ENCODE measurements around the gene STARD5.
A peak's percentile ranks its signal among the peaks of the same experiment; 100 is the strongest.
"Not testable (repeated sequence)": the region's sequence is repeated elsewhere in the genome, so short reads cannot be mapped to it uniquely, and the experiment has no call there.

Gene STARD5

DNA sequence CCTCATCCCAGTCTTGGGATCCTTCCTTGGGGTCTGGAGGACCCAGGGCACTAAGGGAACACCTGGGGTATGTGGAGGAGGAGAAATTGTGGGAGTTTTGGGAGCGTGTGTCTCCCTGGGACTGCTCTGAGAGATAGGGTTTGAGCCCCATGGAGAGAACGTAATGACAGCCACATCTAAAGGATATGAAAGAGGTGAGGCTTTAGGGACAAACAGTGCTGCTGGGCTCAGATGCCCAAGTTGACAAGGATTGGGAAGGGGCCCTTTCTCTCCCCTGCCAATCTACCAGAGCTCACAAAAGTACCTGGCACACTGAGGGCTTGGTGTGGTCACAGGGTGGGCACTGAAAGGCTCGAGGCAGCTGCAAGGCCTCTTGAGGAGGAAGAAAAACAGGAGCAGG is 13.3 kb upstream of the STARD5 start:
- peak overlapping the region; percentile 69; the same call in 1 of the 2 replicates for H3K27ac ChIP-seq
- TF ChIP-seq, protein P1, sequence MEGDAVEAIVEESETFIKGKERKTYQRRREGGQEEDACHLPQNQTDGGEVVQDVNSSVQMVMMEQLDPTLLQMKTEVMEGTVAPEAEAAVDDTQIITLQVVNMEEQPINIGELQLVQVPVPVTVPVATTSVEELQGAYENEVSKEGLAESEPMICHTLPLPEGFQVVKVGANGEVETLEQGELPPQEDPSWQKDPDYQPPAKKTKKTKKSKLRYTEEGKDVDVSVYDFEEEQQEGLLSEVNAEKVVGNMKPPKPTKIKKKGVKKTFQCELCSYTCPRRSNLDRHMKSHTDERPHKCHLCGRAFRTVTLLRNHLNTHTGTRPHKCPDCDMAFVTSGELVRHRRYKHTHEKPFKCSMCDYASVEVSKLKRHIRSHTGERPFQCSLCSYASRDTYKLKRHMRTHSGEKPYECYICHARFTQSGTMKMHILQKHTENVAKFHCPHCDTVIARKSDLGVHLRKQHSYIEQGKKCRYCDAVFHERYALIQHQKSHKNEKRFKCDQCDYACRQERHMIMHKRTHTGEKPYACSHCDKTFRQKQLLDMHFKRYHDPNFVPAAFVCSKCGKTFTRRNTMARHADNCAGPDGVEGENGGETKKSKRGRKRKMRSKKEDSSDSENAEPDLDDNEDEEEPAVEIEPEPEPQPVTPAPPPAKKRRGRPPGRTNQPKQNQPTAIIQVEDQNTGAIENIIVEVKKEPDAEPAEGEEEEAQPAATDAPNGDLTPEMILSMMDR (conservative IDR thresholded peaks at IDR 0.05) = no peak

- H3K27ac ChIP-seq = peak overlapping the region; percentile 14; the same call in 1 of the 2 replicates
- TF ChIP-seq, protein P1 (conservative IDR thresholded peaks at IDR 0.05) = no peak; the same call in 1 of the 2 replicates
Measured at GRCh38 chr15:81336568-81336967, 12.6 kb upstream of the STARD5 start.

GRCh38 chr15:81335631-81336030 is 11.7 kb upstream of the STARD5 start:
- H3K27ac ChIP-seq = no peak overlapping the region
- TF ChIP-seq, protein P1 (conservative IDR thresholded peaks at IDR 0.05) = no peak

DNA sequence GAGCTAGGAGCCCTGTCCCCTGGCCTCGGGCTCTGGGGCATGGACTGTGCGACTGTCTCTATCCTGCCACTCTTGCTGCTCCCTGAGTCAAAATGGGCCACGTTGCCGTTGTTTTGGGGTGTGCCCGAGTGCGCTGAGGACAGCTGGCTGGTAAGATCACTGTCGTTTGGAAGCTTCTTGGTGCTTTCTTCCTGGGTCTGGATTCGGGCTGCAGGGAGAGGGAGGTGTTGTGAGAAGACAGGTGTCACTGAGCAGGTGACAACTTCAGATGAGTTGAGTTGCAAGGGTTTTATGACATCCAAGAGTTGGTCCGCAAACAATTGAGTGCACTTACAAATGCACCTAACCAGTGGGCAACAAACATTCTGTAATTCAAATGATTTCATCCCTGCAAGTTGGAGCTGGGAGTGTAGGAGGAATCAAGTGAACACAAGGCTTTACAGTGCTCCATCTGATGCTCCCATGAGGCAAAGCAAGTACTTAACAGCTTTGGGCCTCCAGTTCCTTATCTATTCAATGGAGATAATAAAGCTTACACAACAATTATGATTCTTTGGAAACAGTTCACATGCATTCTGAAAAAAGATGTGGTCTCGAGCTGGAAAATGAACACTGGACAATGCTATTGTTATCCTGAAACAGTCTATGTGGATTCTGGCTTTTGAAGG is 11.0 kb upstream of the STARD5 start:
- no peak overlapping the region for H3K27ac ChIP-seq
- TF ChIP-seq, protein P1 (conservative IDR thresholded peaks at IDR 0.05) = no peak

- H3K27ac ChIP-seq = no peak overlapping the region
- TF ChIP-seq, protein P1 (conservative IDR thresholded peaks at IDR 0.05) = no peak
Measured at GRCh38 chr15:81333363-81333762, 9.4 kb upstream of the STARD5 start.

GRCh38 chr15:81332326-81332725 is 8.4 kb upstream of the STARD5 start:
- TF ChIP-seq, protein P1 (conservative IDR thresholded peaks at IDR 0.05) = no peak
- H3K27ac ChIP-seq = no peak overlapping the region

DNA sequence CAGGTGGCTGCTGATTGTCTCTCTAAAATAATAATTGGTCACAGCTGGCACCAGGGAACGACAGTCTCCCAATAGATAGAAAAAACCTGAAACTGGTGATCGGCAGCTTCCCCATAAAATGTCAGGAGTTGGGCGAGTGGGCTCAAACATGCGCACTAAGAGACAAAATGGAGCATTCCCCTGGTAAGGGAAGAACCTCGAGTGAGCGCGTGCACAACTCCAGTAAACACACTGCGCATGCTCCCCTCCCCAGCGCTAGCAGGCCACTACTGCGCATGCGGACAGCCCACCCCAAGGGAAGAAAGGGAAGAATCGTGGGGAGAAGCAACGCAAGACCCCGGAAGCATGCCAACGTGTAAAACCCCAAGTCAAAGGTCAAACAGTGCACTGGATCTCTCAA is 7.7 kb upstream of the STARD5 start:
- H3K27ac ChIP-seq = no peak overlapping the region
- TF ChIP-seq, protein P1 (conservative IDR thresholded peaks at IDR 0.05) = no peak

- H3K27ac ChIP-seq = not testable (repeated sequence)
Measured at GRCh38 chr15:81331141-81331540, 7.2 kb upstream of the STARD5 start.

Measured in VCaP (cell line).